ENCODE data around the gene CCDC183. TPM values are rescaled to one million over a fixed set of nuclear protein-coding genes. Genes with fewer than 3 reads are reported as not detected.

The CCDC183 gene
- polyA plus RNA-seq, 1 donor (not counting 4 experiments of a cell fraction or from before 2014, with no cell fraction given) = 0.03 TPM

GRCh38 chr9:136756134-136756438 is 40.1 kb upstream of the CCDC183 start:
- dilution Hi-C loops (cut with MboI; ENCODE audit: extremely low pct_ligation_motif_present, low sequenced_read_pairs) = no loop called here
- Histone ChIP-seq H3K9me1 (ENCODE audit: control insufficient read depth, extremely low read depth, insufficient read depth, low read length) (no peaks in the 10 kb centered on the region), H3K27me3 (ENCODE audit: control insufficient read depth, extremely low read depth, insufficient read depth, low read length) (peaks cover 12% of the 10 kb centered on the region), H3K36me3 (ENCODE audit: control insufficient read depth in 2 of 2, extremely low read depth in 1 of 2, insufficient read depth in 2 of 2, low read length in 2 of 2) (no peaks in the 10 kb centered on the region), H3K9ac (ENCODE audit: control insufficient read depth, extremely low read depth, insufficient read depth, low read length) (no peak overlapping the region), H3K79me2 (ENCODE audit: control insufficient read depth, insufficient read depth, low read length) (no peaks in the 10 kb centered on the region), H3K4me2 (ENCODE audit: control insufficient read depth, extremely low read depth, insufficient read depth, low read depth, low read length) (no peak overlapping the region), H3K4me3 (ENCODE audit: control insufficient read depth in 2 of 3, extremely low read depth in 1 of 3, insufficient read depth in 2 of 3, low read depth in 1 of 3, low read length in 3 of 3) (no peak overlapping the region), H2AFZ (ENCODE audit: control insufficient read depth, low read length) (no peak overlapping the region), H4K20me1 (ENCODE audit: control insufficient read depth, extremely low read depth, insufficient read depth, low read length) (no peaks in the 10 kb centered on the region), H3K4me1 (ENCODE audit: control insufficient read depth, extremely low read depth, insufficient read depth, low read length) (no peaks in the 10 kb centered on the region), H3K27ac (ENCODE audit: control insufficient read depth, insufficient read depth, low read length) (no peak overlapping the region), H3K9me3 (ENCODE audit: control insufficient read depth, low read depth, low read length) (peaks cover 7% of the 10 kb centered on the region)
- FAIRE-seq (no peak), DNase-seq (ENCODE audit: low read depth, low spot score) (no peak)
- TF ChIP-seq, protein P1, sequence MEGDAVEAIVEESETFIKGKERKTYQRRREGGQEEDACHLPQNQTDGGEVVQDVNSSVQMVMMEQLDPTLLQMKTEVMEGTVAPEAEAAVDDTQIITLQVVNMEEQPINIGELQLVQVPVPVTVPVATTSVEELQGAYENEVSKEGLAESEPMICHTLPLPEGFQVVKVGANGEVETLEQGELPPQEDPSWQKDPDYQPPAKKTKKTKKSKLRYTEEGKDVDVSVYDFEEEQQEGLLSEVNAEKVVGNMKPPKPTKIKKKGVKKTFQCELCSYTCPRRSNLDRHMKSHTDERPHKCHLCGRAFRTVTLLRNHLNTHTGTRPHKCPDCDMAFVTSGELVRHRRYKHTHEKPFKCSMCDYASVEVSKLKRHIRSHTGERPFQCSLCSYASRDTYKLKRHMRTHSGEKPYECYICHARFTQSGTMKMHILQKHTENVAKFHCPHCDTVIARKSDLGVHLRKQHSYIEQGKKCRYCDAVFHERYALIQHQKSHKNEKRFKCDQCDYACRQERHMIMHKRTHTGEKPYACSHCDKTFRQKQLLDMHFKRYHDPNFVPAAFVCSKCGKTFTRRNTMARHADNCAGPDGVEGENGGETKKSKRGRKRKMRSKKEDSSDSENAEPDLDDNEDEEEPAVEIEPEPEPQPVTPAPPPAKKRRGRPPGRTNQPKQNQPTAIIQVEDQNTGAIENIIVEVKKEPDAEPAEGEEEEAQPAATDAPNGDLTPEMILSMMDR (optimal IDR thresholded peaks at IDR 0.05 in 1 of 3, IDR thresholded peaks at IDR 0.05 in 1 of 3, conservative IDR thresholded peaks at IDR 0.05 in 1 of 3; ENCODE audit: extremely low read depth in 1 of 3, insufficient read depth in 2 of 3, low read length in 3 of 3) = no peak
- no peak for TF ChIP-seq EZH2 (IDR thresholded peaks at IDR 0.05; ENCODE audit: low read length)

GRCh38 chr9:136756836-136757235 is 39.3 kb upstream of the CCDC183 start:
- TF ChIP-seq, protein P1 (optimal IDR thresholded peaks at IDR 0.05 in 1 of 3, IDR thresholded peaks at IDR 0.05 in 1 of 3, conservative IDR thresholded peaks at IDR 0.05 in 1 of 3; ENCODE audit: extremely low read depth in 1 of 3, insufficient read depth in 2 of 3, low read length in 3 of 3) = no peak
- no peak for TF ChIP-seq EZH2 (IDR thresholded peaks at IDR 0.05; ENCODE audit: low read length)
- Histone ChIP-seq H2AFZ (ENCODE audit: control insufficient read depth, low read length) (no peak overlapping the region), H3K36me3 (ENCODE audit: control insufficient read depth in 2 of 2, extremely low read depth in 1 of 2, insufficient read depth in 2 of 2, low read length in 2 of 2) (no peaks in the 10 kb centered on the region), H3K4me2 (ENCODE audit: control insufficient read depth, extremely low read depth, insufficient read depth, low read depth, low read length) (no peak overlapping the region), H3K9ac (ENCODE audit: control insufficient read depth, extremely low read depth, insufficient read depth, low read length) (no peak overlapping the region), H3K9me3 (ENCODE audit: control insufficient read depth, low read depth, low read length) (peaks cover 6% of the 10 kb centered on the region), H3K79me2 (ENCODE audit: control insufficient read depth, insufficient read depth, low read length) (no peaks in the 10 kb centered on the region), H3K27ac (ENCODE audit: control insufficient read depth, insufficient read depth, low read length) (no peak overlapping the region), H3K27me3 (ENCODE audit: control insufficient read depth, extremely low read depth, insufficient read depth, low read length) (peaks cover 12% of the 10 kb centered on the region), H4K20me1 (ENCODE audit: control insufficient read depth, extremely low read depth, insufficient read depth, low read length) (no peaks in the 10 kb centered on the region), H3K4me3 (ENCODE audit: control insufficient read depth in 2 of 3, extremely low read depth in 1 of 3, insufficient read depth in 2 of 3, low read depth in 1 of 3, low read length in 3 of 3) (no peak overlapping the region), H3K9me1 (ENCODE audit: control insufficient read depth, extremely low read depth, insufficient read depth, low read length) (no peaks in the 10 kb centered on the region), H3K4me1 (ENCODE audit: control insufficient read depth, extremely low read depth, insufficient read depth, low read length) (no peaks in the 10 kb centered on the region)
- dilution Hi-C loops (cut with MboI; ENCODE audit: extremely low pct_ligation_motif_present, low sequenced_read_pairs) = no loop called here
- FAIRE-seq (no peak), DNase-seq (ENCODE audit: low read depth, low spot score) (no peak)
